Cardiac fibroblast (primary cell): ENCODE measurements around the gene BCAN.

Experiments
- DNase-seq, 2 donors: peaks; one replicate each; pipeline versions ENCODE4 v3.0.0 to v3.0.0-alpha.2; 2010; ENCODE audit warnings: low read depth in 2 of 2
- H3K4me3 ChIP-seq, 2 donors: replicated peaks in 1 of 2; 1 replicate in 1 of 2; 2 replicates in 1 of 2; pipeline ENCODE4 v1.5.1; 2011; ENCODE audit warnings: low read depth in 2 of 2, low read length in 2 of 2, mild to moderate bottlenecking in 2 of 2, moderate library complexity in 1 of 2
- CTCF ChIP-seq: IDR thresholded peaks from one replicate; pipeline ENCODE4 v1.5.1; 2011; ENCODE audit warnings: low read depth, mild to moderate bottlenecking, low read length, inconsistent platforms

Gene BCAN

DNA sequence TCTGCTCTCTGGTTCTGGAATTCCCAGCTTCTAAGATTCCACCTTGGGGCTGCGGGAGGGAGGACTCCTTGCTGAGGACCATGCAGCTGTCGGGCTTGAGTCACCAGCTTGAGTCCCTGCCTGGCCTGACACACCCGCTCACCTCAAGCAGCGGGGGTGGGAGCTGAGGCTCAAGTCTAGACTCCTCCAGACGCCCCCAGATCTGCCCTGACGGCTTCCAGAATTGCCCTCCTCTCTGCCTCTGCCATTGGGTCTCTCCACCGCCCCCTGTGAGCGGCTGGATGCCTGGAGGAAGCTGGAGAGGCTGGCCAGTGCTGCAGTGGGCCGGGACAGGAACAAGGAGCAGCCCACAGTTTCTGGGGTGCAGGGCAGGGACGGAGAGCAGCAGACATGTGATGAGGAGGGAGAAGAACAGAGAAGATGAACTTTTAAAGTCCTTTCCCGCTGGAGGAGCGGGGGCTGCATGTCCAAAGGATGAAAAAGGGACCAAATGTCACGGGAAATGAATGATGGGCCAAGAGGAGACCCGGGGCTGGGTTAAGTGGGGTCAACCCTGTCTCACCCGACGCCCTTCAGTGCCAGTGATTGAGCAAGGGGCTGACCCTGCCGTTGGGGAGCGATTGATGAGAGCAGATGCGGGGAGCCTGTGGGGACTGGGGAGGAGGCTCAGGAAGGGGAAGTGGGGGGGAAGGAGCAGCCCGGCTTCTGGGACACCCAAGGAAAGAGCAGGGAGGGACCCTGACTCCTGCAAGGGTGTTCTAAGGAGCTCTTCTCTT is 49.9 kb downstream of the BCAN start:
- DNase-seq: no peak
- no peak overlapping the region for H3K4me3 ChIP-seq
- no peak for TF ChIP-seq CTCF

DNA sequence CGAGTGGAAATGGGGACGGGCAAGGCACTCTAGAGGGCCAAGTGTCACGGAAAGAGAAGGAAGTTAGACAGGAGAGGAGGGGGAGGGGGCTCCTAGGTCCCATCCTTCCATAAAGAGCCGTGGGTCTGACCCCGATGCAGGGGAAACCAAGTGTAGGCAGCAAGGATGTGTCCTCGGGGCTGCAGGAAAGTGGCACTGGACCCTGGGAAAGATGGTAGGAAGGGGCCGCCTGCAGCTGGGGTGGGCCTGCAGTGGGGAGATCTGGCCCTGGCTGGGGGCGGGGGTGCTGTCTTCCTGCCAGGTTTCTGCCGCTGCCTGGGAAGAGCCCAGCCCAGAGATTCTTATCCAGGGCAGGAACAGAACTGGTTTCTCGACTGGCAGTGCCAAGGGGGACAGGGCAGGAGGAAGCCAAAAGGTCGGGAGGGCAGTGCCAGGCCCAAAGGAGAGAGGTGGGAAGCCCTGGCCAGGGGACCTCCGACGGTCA is 50.6 kb downstream of the BCAN start:
- no peak for DNase-seq
- TF ChIP-seq CTCF: no peak

DNA sequence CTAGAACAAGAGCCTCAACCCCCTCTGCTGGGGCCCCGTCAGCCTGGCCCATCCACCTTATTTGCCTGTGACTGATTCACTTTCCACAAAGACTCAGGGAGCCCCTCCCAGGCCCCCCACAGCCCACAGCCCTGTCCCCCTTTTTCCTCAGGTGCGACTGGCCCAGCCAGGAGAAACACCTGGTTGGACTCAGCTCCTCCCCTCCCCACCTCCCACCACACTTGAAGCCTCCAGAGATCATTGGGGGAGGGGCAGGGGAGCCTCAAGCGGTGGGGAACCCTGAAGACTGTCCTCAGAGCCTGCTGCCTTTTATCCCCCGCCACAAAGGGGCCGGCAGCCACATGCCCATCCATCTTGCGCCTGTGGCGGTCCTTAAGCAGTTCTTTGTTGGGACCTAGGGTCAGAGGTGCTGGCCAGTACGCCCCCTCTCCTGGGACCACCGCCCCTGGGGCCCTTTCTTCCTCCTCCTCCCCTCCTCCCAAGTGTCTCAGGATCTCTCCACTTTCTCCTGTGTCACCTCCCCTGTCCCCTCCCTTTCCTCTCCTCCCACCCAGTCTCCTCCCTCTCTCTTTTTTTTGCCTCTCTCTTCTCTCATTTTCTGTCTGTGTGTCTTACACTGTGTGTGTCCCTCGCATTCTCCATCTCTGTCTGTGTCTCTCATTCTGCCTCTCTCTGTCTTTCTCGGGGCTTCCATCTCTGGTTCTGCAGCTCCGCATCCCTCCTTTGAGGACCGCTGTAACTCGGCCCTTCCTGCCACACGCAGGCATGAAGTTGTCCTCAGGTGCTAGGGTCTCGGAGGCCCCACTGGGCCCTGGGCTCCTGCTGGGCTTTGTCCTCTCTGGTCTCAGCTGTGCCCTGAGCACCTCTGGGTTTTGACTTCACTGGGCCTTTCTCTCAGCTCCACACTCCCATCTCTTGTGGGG is 51.3 kb downstream of the BCAN start:
- no peak for TF ChIP-seq CTCF
- DNase-seq: no peak
- no peak overlapping the region for H3K4me3 ChIP-seq

More for the DNA sequence above, 50.6 kb downstream of the BCAN start:
- H3K4me3 ChIP-seq: no peak overlapping the region

DNA sequence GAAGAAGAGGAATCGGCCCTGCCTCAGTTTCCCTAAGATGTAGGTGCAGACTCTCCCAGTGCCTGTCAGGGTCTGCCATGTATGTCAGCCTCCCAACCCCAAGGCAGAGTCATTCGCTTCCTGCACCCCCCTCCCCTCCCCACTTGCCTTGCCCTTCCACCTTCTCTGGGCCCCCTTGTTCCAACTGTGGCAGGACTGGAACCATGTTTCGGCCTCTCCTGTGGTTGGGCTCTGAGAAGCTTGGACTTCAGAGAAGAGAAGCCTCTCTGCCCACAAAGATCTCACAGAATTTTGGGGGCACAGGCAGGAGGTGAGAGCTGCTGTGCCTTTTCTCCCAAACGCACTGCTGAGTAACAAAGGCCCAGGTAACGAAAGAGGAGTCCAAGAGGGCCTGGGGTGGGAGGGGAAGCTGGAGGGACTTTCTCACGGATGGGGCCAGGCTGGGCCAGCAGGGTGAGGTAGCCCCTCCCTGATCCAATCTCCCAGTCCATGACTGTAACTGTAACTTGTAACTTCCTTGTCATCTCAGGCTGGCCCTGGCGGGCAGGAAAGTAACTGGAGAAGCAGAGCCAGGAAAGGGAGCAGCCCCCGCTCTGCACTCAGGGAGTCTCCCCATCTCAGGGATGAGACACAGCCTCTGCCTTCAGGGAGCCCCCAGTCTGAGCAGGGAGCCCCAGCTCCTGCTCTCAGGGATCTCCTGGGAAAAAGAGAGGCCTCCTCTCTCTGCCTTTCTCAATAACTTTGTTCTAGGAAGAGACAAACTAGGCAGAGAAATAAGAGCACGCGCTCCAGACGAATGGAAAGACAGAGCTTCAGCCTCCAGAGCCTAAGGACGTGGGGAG is 52.2 kb downstream of the BCAN start:
- no peak for DNase-seq
- no peak for TF ChIP-seq CTCF
- no peak overlapping the region for H3K4me3 ChIP-seq

GRCh38 chr1:156694690-156694962 is 52.7 kb downstream of the BCAN start:
- no peak for DNase-seq
- no peak overlapping the region for H3K4me3 ChIP-seq
- TF ChIP-seq CTCF: no peak

DNA sequence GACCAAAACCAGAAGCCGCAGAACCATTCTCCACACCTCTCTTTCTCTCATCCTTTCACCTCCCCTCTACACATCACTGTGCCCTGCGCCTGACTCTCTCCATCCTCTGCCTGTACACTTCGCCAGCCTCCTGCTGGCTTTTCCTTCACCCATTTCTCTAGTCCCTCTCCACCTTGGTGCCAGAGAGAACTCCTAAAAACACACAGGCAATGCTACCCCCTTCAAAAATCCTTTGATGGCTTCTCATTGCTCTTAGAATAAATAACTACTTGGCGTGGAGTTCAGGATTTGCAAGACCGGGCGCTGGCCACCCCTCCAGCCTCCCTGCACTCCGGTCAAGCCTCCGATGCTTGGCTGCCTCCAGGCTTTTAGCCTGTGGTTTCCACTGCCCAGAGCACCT is 54.8 kb downstream of the BCAN start:
- no peak for TF ChIP-seq CTCF
- DNase-seq: no peak
- no peak overlapping the region for H3K4me3 ChIP-seq
